Caco-2 (cell line): Measurements from ENCODE around the gene BACH2. TPM values are rescaled to one million over a fixed set of nuclear protein-coding genes. Genes with fewer than 3 reads are reported as not detected.

Experiments used
- BruUV-seq: library from RNA; stranded (reverse); fragments of 400-500 nt; replicated peaks from 2 replicates; lab custom pipeline; 2021; lab: Mats Ljungman, UMichigan
- CTCF ChIA-PET: fragments of 300-600 bp; sonication (Branson Sonifier 250); formaldehyde crosslinking; loops from one replicate; lab custom pipeline; 2022; ENCODE audit warnings: antibody characterized with exemption; lab: Charles Lee
- POLR2A ChIA-PET: fragments of 300-600 bp; sonication (Branson Sonifier 250); formaldehyde crosslinking; loops from one replicate; lab custom pipeline; 2022; ENCODE audit warnings: antibody characterized with exemption; lab: Charles Lee
- DNase-seq, 2 experiments: peaks; one replicate each; pipeline versions ENCODE4 v3.0.0 to v3.0.0-alpha.2; 2020 to 2022
- H3K27me3 ChIP-seq: replicated peaks from 2 replicates; pipeline ENCODE4 v1.6.0; 2011; ENCODE audit warnings: low read length; ENCODE audit not compliant: control insufficient read depth, insufficient read depth
- H3K36me3 ChIP-seq: 2 replicates; pipeline ENCODE4 v1.5.1; 2011; ENCODE audit warnings: low read length; ENCODE audit not compliant: control insufficient read depth, insufficient read depth
- H3K4me1 ChIP-seq: fragments of 250-450 bp; sonication (Bioruptor Pico); 2 replicates; pipeline ENCODE4 v1.5.1; 2020; ENCODE audit warnings: mild to moderate bottlenecking
- H3K4me3 ChIP-seq: 2 replicates; pipeline ENCODE4 v1.5.1; 2011; ENCODE audit warnings: low read depth, mild to moderate bottlenecking, control low read depth, low read length
- H3K9me3 ChIP-seq: fragments of 250-450 bp; sonication (Bioruptor Pico); 2 replicates; pipeline ENCODE4 v1.5.1; 2020; ENCODE audit warnings: mild to moderate bottlenecking, moderate library complexity
- H3K27ac Mint-ChIP-seq: one replicate; pipeline ENCODE4 v1.8.0; 2022; ENCODE audit warnings: mixed read lengths; ENCODE audit not compliant: unreplicated experiment
- H3K27me3 Mint-ChIP-seq: one replicate; pipeline ENCODE4 v1.8.0; 2022; ENCODE audit warnings: mixed read lengths; ENCODE audit not compliant: insufficient read depth, unreplicated experiment
- H3K36me3 Mint-ChIP-seq: one replicate; pipeline ENCODE4 v1.8.0; 2022; ENCODE audit warnings: mild to moderate bottlenecking, mixed read lengths; ENCODE audit not compliant: insufficient read depth, unreplicated experiment
- H3K4me1 Mint-ChIP-seq: one replicate; pipeline ENCODE4 v1.8.0; 2022; ENCODE audit warnings: low read depth, mixed read lengths; ENCODE audit not compliant: unreplicated experiment
- H3K4me3 Mint-ChIP-seq: one replicate; pipeline ENCODE4 v1.8.0; 2022; ENCODE audit warnings: mild to moderate bottlenecking, moderate library complexity, mixed read lengths; ENCODE audit not compliant: unreplicated experiment
- H3K9me3 Mint-ChIP-seq: one replicate; pipeline ENCODE4 v1.8.0; 2022; ENCODE audit warnings: mixed read lengths; ENCODE audit not compliant: unreplicated experiment
- intact Hi-C: fragments of 100-400 bp; cut with micrococcal nuclease; formaldehyde crosslinking; loops from one replicate; pipeline ENCODE4 v1.10.0; 2022; ENCODE audit not compliant: unreplicated experiment
- total RNA-seq: library from RNA; stranded (reverse); gene quantifications from 2 replicates; pipeline ENCODE4 v1.2.3, GENCODE V29; 2022
- TF ChIP-seq, protein P1 (sequence below), 2 experiments: fragments of 200-600 bp in 1 of 2; IDR thresholded peaks; 1 replicate in 1 of 2; 2 replicates in 1 of 2; pipeline versions ENCODE4 v1.5.1 to v1.8.0; 2011 to 2022; ENCODE audit warnings: antibody characterized with exemption in 1 of 2, control low read depth in 1 of 2, inconsistent platforms in 1 of 2, low read depth in 1 of 2, low read length in 1 of 2, mild to moderate bottlenecking in 1 of 2, moderate library complexity in 1 of 2; ENCODE audit not compliant: insufficient read depth in 1 of 2, severe bottlenecking in 1 of 2, unreplicated experiment in 1 of 2

BACH2 gene
- total RNA-seq, 1 experiment from 2014 or later, result 0.43 TPM

DNA sequence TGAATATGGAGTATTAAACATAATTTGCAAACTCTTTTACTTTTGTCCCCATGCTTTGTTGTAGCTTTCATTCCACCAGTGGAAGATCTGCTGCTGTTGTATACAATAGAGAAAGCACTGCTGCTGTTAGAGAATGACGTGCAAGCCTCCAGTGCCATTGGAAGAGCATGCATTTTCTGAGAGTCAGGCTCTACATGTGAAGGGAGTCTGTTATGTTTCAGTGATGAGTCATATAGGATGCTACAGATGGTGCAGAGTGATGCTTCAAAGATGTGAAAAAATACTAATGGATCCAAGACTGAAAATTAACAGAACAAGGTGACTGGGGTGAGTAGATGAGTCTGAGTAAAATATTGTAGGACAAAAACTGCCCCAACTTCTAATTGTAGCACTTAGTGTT lies 22.4 kb upstream of the BACH2 start:
- Mint-ChIP-seq H3K4me3 (no peak overlapping the region), H3K27ac (no peak overlapping the region), H3K9me3 (no peaks in the 10 kb centered on the region), H3K36me3 (no peaks in the 10 kb centered on the region), H3K4me1 (no peaks in the 10 kb centered on the region), H3K27me3 (peaks cover 12% of the 10 kb centered on the region)
- Histone ChIP-seq H3K4me1 (no peaks in the 10 kb centered on the region), H3K27me3 (no peaks in the 10 kb centered on the region), H3K9me3 (no peaks in the 10 kb centered on the region), H3K4me3 (no peak overlapping the region), H3K36me3 (no peaks in the 10 kb centered on the region)
- TF ChIP-seq, protein P1, sequence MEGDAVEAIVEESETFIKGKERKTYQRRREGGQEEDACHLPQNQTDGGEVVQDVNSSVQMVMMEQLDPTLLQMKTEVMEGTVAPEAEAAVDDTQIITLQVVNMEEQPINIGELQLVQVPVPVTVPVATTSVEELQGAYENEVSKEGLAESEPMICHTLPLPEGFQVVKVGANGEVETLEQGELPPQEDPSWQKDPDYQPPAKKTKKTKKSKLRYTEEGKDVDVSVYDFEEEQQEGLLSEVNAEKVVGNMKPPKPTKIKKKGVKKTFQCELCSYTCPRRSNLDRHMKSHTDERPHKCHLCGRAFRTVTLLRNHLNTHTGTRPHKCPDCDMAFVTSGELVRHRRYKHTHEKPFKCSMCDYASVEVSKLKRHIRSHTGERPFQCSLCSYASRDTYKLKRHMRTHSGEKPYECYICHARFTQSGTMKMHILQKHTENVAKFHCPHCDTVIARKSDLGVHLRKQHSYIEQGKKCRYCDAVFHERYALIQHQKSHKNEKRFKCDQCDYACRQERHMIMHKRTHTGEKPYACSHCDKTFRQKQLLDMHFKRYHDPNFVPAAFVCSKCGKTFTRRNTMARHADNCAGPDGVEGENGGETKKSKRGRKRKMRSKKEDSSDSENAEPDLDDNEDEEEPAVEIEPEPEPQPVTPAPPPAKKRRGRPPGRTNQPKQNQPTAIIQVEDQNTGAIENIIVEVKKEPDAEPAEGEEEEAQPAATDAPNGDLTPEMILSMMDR (IDR thresholded peaks at IDR 0.05; ENCODE audit: insufficient read depth in 1 of 2, low read depth in 1 of 2, low read length in 1 of 2, severe bottlenecking in 1 of 2, unreplicated experiment in 1 of 2), result no peak
- intact Hi-C loops, result no loop called here
- no TSS peak for BruUV-seq
- ChIA-PET CTCF (no interaction called here), POLR2A (no interaction called here)
- DNase-seq, result no peak

DNA sequence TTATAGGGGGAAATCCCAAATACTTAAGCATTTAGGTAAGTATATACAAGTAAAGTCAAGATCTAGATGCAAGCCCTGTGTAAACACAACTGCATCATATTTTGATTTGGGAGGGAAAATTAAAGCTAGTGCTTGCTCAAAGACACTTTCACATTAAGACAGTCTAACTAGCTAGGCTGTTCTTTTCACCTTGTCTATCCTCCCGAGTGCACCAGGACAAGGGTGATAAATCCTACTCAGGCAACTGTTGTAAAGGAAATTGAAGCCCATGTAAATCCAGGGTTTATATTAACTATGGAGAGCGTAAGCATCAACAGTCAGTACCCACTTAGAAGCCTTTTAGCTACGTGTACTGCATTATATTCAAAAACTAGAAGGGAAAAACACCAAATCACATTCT lies 19.3 kb upstream of the BACH2 start:
- no TSS peak for BruUV-seq
- H3K4me3 Mint-ChIP-seq, result no peak overlapping the region
- H3K9me3 ChIP-seq, result no peaks in the 10 kb centered on the region
- H3K27ac Mint-ChIP-seq, result no peak overlapping the region
- H3K36me3 ChIP-seq, result no peaks in the 10 kb centered on the region
- DNase-seq, result no peak
- H3K36me3 Mint-ChIP-seq, result no peaks in the 10 kb centered on the region
- H3K4me3 ChIP-seq, result no peak overlapping the region
- intact Hi-C loops, result no loop called here
- no peaks in the 10 kb centered on the region for H3K4me1 ChIP-seq
- TF ChIP-seq, protein P1 (IDR thresholded peaks at IDR 0.05; ENCODE audit: insufficient read depth in 1 of 2, low read depth in 1 of 2, low read length in 1 of 2, severe bottlenecking in 1 of 2, unreplicated experiment in 1 of 2), result no peak
- H3K4me1 Mint-ChIP-seq, result no peaks in the 10 kb centered on the region
- H3K27me3 Mint-ChIP-seq, result peaks cover 17% of the 10 kb centered on the region
- H3K27me3 ChIP-seq, result no peaks in the 10 kb centered on the region
- POLR2A ChIA-PET, result no interaction called here
- H3K9me3 Mint-ChIP-seq, result no peaks in the 10 kb centered on the region
- CTCF ChIA-PET, result no interaction called here

DNA sequence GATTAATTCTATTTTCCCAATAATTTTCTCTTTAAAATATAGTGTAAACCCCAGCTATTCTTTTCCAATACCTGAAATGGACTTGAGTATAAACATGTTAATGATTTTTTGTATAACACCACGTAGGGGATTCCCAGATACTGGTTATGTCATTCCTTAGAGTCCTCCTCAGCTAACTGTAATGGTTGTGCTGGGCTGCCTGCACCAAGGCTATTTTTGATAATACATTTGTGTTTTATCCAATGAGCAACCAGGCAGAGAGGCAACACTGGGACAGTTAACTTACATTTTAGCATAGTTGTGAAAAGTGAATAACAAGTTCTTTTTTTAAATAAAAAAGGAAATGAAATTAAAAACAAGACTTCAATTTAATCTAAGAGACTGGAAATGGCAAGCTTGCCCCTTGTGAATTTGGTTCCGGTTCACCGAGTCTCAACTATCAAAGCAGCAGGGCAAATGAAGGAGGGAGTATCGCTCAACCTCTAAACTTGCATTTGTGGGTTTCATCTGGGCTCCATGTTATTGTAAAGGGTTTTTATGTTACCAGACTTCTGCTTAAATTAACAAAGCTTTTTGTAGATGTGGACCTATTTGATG lies 18.8 kb upstream of the BACH2 start:
- Histone ChIP-seq H3K36me3 (no peaks in the 10 kb centered on the region), H3K9me3 (no peaks in the 10 kb centered on the region), H3K4me1 (no peaks in the 10 kb centered on the region), H3K4me3 (no peak overlapping the region), H3K27me3 (no peaks in the 10 kb centered on the region)
- no peak overlapping the region for H3K4me3 Mint-ChIP-seq
- TF ChIP-seq, protein P1 (IDR thresholded peaks at IDR 0.05; ENCODE audit: insufficient read depth in 1 of 2, low read depth in 1 of 2, low read length in 1 of 2, severe bottlenecking in 1 of 2, unreplicated experiment in 1 of 2), result no peak
- no peak for DNase-seq
- no peak overlapping the region for H3K27ac Mint-ChIP-seq
- H3K4me1 Mint-ChIP-seq, result no peaks in the 10 kb centered on the region
- H3K36me3 Mint-ChIP-seq, result no peaks in the 10 kb centered on the region
- CTCF ChIA-PET, result no interaction called here
- no peaks in the 10 kb centered on the region for H3K9me3 Mint-ChIP-seq
- intact Hi-C loops, result no loop called here
- POLR2A ChIA-PET, result no interaction called here
- peaks cover 19% of the 10 kb centered on the region for H3K27me3 Mint-ChIP-seq
- no TSS peak for BruUV-seq
